Panc1 (cell line): Measurements from ENCODE around the gene PAX9. TPM values are rescaled to one million over a fixed set of nuclear protein-coding genes. Genes with fewer than 3 reads are reported as not detected.

ENCODE experiments used
- ATAC-seq: fragments of 200-7000 bp; cut with Tn5 transposase; 2 replicates; pipeline ENCODE4 v1.9.1; 2020; ENCODE audit warnings: mild to moderate bottlenecking, moderate library complexity
- BruUV-seq: library from RNA; stranded (reverse); fragments of 400-500 nt; replicated peaks from 2 replicates; lab custom pipeline; 2021; lab: Mats Ljungman, UMichigan
- CTCF ChIA-PET: fragments of 300-600 bp; sonication (Branson Sonifier 250); formaldehyde crosslinking; loops from one replicate; lab custom pipeline; 2022; ENCODE audit warnings: antibody characterized with exemption; lab: Charles Lee
- POLR2A ChIA-PET: fragments of 300-600 bp; sonication (Branson Sonifier 250); formaldehyde crosslinking; loops from one replicate; lab custom pipeline; 2022; ENCODE audit warnings: antibody characterized with exemption; lab: Charles Lee
- DNase-seq: peaks from one replicate; pipeline ENCODE4 v3.0.0-alpha.2; 2010; ENCODE audit warnings: low read depth, low spot score
- H3K27ac ChIP-seq: 2 replicates; pipeline ENCODE4 v1.5.1; 2011; ENCODE audit warnings: mild to moderate bottlenecking, low read length, inconsistent platforms
- H3K27me3 ChIP-seq: fragments of 200-500 bp; sonication (Bioruptor generic); 2 replicates; pipeline ENCODE4 v1.6.0; 2014; ENCODE audit warnings: low read length, inconsistent platforms; ENCODE audit not compliant: control insufficient read depth, insufficient read depth
- H3K36me3 ChIP-seq: fragments of 200-500 bp; sonication (Bioruptor generic); 2 replicates; pipeline ENCODE4 v1.5.1; 2014; ENCODE audit warnings: inconsistent platforms, mild to moderate bottlenecking, low read length, moderate library complexity; ENCODE audit not compliant: control insufficient read depth, insufficient read depth
- H3K4me1 ChIP-seq: 2 replicates; pipeline ENCODE4 v1.5.1; 2011; ENCODE audit warnings: inconsistent platforms, mild to moderate bottlenecking, low read length, moderate library complexity; ENCODE audit not compliant: control insufficient read depth, insufficient read depth
- H3K4me3 ChIP-seq, 2 experiments: 2 replicates each; pipeline ENCODE4 v1.5.1; 2011 to 2012; ENCODE audit warnings: low read depth in 2 of 2, low read length in 2 of 2, mild to moderate bottlenecking in 2 of 2, inconsistent platforms in 1 of 2, moderate library complexity in 1 of 2
- H3K9me3 ChIP-seq: fragments of 200-500 bp; sonication (Bioruptor generic); 2 replicates; pipeline ENCODE4 v1.5.1; 2014; ENCODE audit warnings: low read depth, mild to moderate bottlenecking, inconsistent platforms, low read length, moderate library complexity; ENCODE audit not compliant: control insufficient read depth, insufficient read depth
- CTCF ChIP-seq: fragments of 450-650 bp; IDR thresholded peaks from 2 replicates; pipeline ENCODE4 v1.5.1; 2017; ENCODE audit warnings: mild to moderate bottlenecking
- POLR2AphosphoS5 ChIP-seq: IDR thresholded peaks from 2 replicates; pipeline ENCODE4 v1.6.1; 2012; ENCODE audit warnings: mild to moderate bottlenecking, low read depth, low read length, moderate library complexity
- SIN3A ChIP-seq: IDR thresholded peaks from 2 replicates; pipeline ENCODE4 v1.6.1; 2012; ENCODE audit warnings: low read depth, mild to moderate bottlenecking, low read length, moderate library complexity, borderline replicate concordance; ENCODE audit not compliant: insufficient read depth
- TCF7L2 ChIP-seq: IDR thresholded peaks from 2 replicates; pipeline ENCODE4 v1.6.1; 2011; ENCODE audit warnings: mild to moderate bottlenecking, low read depth, low read length, inconsistent platforms
- in situ Hi-C: cut with HindIII; loops from 2 replicates; pipeline ENCODE4 v1.10.0; 2016; ENCODE audit warnings: low sequenced_read_pairs, low pct_unique_long_range_greater_than_20kb
- intact Hi-C: fragments of 100-400 bp; cut with micrococcal nuclease; formaldehyde crosslinking; loops from one replicate; pipeline ENCODE4 v1.10.0; 2022; ENCODE audit not compliant: unreplicated experiment
- total RNA-seq: library from RNA; stranded (reverse); gene quantifications from one replicate; pipeline ENCODE4 v1.2.1, GENCODE V29; 2021; ENCODE audit not compliant: unreplicated experiment
- TF ChIP-seq, protein P1 (sequence below), 2 experiments: IDR thresholded peaks; 2 replicates each; pipeline ENCODE4 v1.6.1; 2011 to 2012; ENCODE audit warnings: low read depth in 2 of 2, control low read depth in 1 of 2, low read length in 1 of 2, mild to moderate bottlenecking in 1 of 2, moderate library complexity in 1 of 2; ENCODE audit not compliant: insufficient read depth in 1 of 2

Gene PAX9
- total RNA-seq, 1 experiment from 2014 or later = 0.82 TPM

GRCh38 chr14:36618641-36619040, 43.0 kb upstream of the PAX9 start:
- no TSS peak for BruUV-seq
- Histone ChIP-seq H3K36me3 (no peaks in the 10 kb centered on the region), H3K4me1 (no peaks in the 10 kb centered on the region), H3K27ac (no peak overlapping the region), H3K27me3 (no peaks in the 10 kb centered on the region), H3K4me3 (no peak overlapping the region), H3K9me3 (no peaks in the 10 kb centered on the region)
- intact Hi-C loops = no loop called here
- DNase-seq (no peak), ATAC-seq (no peak)
- TF ChIP-seq, protein P1, sequence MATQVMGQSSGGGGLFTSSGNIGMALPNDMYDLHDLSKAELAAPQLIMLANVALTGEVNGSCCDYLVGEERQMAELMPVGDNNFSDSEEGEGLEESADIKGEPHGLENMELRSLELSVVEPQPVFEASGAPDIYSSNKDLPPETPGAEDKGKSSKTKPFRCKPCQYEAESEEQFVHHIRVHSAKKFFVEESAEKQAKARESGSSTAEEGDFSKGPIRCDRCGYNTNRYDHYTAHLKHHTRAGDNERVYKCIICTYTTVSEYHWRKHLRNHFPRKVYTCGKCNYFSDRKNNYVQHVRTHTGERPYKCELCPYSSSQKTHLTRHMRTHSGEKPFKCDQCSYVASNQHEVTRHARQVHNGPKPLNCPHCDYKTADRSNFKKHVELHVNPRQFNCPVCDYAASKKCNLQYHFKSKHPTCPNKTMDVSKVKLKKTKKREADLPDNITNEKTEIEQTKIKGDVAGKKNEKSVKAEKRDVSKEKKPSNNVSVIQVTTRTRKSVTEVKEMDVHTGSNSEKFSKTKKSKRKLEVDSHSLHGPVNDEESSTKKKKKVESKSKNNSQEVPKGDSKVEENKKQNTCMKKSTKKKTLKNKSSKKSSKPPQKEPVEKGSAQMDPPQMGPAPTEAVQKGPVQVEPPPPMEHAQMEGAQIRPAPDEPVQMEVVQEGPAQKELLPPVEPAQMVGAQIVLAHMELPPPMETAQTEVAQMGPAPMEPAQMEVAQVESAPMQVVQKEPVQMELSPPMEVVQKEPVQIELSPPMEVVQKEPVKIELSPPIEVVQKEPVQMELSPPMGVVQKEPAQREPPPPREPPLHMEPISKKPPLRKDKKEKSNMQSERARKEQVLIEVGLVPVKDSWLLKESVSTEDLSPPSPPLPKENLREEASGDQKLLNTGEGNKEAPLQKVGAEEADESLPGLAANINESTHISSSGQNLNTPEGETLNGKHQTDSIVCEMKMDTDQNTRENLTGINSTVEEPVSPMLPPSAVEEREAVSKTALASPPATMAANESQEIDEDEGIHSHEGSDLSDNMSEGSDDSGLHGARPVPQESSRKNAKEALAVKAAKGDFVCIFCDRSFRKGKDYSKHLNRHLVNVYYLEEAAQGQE (IDR thresholded peaks at IDR 0.05; ENCODE audit: insufficient read depth in 1 of 2, low read depth in 2 of 2, low read length in 1 of 2) = no peak
- TF ChIP-seq SIN3A = no peak
- no peak for TF ChIP-seq POLR2AphosphoS5
- TF ChIP-seq CTCF = no peak
- no peak for TF ChIP-seq TCF7L2
- ChIA-PET CTCF (no interaction called here), POLR2A (no interaction called here)
- in situ Hi-C loops = no loop called here

GRCh38 chr14:36619131-36619530, 42.5 kb upstream of the PAX9 start:
- ChIA-PET POLR2A (no interaction called here), CTCF (no interaction called here)

More at GRCh38 chr14:36619131-36619530, 42.5 kb upstream of the PAX9 start:
- no peak for ATAC-seq
- intact Hi-C loops = no loop called here
- Histone ChIP-seq H3K36me3 (no peaks in the 10 kb centered on the region), H3K4me1 (no peaks in the 10 kb centered on the region), H3K27ac (no peak overlapping the region), H3K27me3 (no peaks in the 10 kb centered on the region), H3K4me3 (no peak overlapping the region), H3K9me3 (no peaks in the 10 kb centered on the region)
- no peak for TF ChIP-seq POLR2AphosphoS5
- no peak for TF ChIP-seq SIN3A
- TF ChIP-seq TCF7L2 = no peak
- TF ChIP-seq, protein P1 (IDR thresholded peaks at IDR 0.05; ENCODE audit: insufficient read depth in 1 of 2, low read depth in 2 of 2, low read length in 1 of 2) = no peak
- TF ChIP-seq CTCF = no peak
- no peak for DNase-seq
- in situ Hi-C loops = no loop called here
- BruUV-seq = no TSS peak
